ENCODE data around the gene MTHFD1L.
"Not testable (repeated sequence)": the region's sequence is repeated elsewhere in the genome, so short reads cannot be mapped to it uniquely, and the experiment has no call there.

The MTHFD1L gene

GRCh38 chr6:151044465-151045441 lies 179.3 kb downstream of the MTHFD1L start:
- no peak for DNase-seq

DNA sequence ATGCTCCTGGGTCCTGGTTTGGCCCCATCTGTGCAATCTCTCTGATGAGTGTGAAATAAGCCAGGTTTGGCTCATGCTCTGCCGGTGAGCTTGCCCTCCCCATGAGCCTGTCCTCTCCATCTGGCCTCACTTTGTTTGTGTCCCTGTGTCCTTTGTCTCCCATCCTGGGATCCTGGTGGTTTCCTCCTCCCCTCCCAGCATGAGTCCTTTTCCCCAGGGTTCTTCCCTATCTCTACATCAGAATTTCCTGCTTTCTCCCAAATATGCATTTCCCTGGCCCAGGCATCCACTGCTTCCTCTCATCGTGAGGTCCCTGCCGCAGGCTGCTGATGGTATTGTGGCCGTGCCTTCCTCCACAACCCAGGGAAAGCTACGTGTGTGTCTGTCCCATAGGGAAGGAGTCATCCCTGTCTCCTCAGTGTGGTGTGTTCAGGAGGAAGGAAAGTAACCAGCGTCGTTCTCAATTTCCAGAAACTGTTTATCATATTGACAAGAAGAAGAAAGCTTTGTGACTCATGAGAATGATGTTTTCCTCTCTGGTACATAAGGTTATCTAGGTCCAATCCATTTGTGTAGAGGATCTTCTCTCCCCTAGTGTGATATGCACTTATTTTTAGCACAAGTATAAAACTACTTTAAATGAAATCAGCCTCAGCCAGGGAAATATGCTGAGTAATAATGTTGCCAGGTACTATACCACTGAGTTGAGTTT lies 180.2 kb downstream of the MTHFD1L start:
- not testable (repeated sequence) for DNase-seq

GRCh38 chr6:151051164-151051563 lies 185.7 kb downstream of the MTHFD1L start:
- DNase-seq = no peak

GRCh38 chr6:151052021-151052646 lies 186.6 kb downstream of the MTHFD1L start:
- no peak for DNase-seq

DNA sequence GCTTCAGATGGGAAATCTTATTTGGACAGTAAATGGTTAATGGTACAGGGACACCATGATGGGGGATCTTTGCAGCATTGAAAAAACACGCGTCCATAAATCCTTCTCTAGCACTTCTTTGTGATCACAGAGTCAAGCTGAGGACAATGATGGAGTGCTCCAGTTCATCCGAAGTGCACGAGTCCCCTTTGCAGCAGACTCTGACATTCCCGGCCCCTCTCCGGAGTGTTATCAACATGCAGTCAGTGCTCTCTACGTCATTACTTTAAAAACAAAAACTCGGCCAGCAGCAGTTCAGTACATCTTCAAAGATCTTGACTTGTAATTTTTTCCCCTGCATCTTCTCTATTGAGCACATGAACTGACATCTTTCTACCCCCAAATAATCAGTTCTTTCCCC lies 188.8 kb downstream of the MTHFD1L start:
- no peak for DNase-seq

DNA sequence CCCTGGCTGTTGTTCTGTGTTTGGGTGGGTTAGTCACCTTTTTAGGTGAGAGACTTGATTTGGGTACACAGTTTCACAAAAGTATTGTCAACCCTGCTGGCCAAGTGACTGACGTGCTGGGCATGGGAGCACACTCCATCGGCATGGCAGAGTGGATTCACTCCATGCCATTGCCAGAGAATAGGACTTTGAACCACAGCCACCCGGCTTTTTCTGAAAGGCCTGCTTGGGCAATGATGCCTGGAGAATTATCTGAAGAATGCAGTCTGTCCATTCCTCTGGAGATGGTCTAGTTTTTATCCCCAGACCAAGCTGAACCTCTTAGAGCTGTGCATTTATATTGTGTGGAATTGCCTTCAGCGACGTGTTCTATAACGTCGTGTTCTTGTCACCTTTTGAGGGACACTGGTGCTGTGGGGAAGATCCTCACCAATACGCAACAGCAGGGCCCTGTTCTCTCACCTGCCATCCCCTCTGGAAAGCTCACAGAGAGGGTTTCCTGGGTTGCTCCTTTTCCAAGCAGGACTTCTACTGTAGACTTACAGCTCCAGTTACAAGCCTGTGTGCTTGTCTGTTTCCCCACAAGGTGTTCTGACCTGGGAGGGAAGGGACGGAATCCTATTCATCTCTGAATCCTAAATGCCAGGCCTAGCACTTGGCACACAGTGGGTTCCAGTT lies 190.9 kb downstream of the MTHFD1L start:
- DNase-seq = no peak

- no peak for DNase-seq
Observed at GRCh38 chr6:151057061-151057460, 191.6 kb downstream of the MTHFD1L start.

- DNase-seq = peak in 1 of 2 experiments; percentile 19
Observed at GRCh38 chr6:151058021-151058733, 192.7 kb downstream of the MTHFD1L start.

- DNase-seq = no peak
Observed at GRCh38 chr6:151059612-151060095, 194.2 kb downstream of the MTHFD1L start.

GRCh38 chr6:151060096-151060765 lies 194.7 kb downstream of the MTHFD1L start:
- DNase-seq = no peak

DNA sequence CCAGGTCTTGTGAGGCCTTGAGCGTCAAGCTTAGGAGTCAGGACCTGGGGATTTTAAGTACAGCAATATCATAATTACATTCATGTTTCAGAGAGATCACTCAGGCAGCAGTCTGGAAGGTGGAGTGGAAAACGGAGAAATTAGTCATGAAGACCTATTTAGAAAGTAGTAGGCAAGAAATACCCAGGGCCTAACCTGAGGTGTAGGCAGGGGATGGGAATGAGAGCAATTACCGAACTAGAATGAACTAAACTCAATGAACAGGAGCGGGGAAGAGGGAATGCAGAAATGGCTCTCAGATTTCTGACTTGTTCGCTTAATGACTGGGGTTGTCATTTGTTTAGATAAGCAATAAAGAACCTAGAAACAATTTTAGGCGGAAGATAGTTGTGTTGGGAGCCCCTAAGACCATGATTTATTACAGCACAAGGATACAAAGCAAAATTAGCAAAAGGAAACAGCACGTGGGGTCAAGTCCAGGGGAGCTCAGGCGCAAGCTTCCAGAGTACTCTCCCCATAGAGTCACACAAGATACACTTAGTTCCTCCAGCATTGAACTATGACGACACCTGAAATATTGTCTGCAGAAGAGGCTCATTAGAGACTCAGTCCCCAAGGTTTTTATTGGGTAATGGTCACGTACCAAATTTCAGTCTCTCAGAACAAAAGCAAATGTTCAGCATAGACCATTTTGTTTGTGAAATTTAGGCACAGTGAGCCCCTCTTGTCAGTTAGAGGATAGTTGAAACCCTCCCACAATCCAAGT lies 195.4 kb downstream of the MTHFD1L start:
- no peak for DNase-seq

DNA sequence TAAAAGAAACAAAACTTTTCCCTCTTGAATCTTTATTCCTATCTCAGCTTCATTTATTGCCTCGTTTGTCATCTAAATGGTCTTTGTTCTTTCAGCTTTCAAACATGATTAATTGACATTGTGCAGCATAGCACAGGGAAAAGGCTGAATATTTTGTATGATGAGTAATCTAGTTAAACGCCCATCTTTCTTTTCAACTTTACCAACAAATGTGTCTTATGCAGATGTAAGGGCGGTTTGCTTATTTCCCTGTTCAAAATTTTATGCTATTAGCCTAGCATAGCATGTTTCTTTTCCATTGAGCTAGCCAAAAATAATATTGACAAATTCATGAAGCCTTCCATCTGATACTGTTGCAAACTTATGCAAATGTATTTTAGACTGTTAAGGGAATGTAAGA lies 197.8 kb downstream of the MTHFD1L start:
- DNase-seq = no peak

GRCh38 chr6:151063842-151064647 lies 198.5 kb downstream of the MTHFD1L start:
- no peak for DNase-seq

GRCh38 chr6:151065027-151065815 lies 199.7 kb downstream of the MTHFD1L start:
- DNase-seq = no peak

DNA sequence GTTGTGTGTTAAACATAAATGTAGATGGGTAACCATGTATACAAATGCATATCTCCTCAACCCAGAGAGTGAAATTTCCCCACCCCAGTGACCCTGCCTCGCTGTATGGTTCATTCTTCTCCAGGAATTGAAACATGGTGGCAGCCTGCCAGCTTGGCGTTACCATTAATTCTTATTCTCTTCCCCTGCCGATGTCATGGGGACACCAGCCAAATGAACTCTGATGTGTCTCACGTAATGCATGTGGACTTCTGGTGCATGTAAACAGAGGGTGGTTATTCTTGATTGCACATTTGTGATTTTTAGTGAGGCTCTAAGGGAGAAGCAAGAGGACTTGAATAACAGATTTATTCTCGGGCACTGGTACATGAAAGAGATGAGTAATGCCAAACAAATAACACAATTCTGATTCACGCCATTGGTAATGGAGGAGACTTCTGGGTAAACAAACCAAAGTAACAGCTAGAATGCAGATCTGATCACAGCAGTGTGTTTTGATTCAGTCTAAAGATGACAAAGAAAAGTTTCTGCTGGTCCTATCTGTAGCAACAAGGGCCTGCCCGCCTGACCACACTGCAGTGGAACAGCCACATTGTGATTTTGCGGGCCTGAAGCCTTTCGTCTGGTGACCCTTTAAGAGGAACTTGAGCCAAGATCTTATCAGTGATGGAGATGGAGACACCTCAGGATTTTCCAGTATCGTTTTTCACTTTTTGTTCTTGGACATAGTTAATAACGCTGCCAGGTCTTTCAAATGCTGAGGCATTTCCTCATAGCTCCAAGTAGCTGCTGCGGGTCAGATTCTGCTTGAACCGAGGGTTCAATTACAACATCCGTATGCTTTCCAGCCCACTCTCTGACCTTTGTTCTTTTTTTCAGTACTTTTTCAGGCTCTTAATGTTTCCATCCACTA lies 202.4 kb downstream of the MTHFD1L start:
- no peak for DNase-seq

DNA sequence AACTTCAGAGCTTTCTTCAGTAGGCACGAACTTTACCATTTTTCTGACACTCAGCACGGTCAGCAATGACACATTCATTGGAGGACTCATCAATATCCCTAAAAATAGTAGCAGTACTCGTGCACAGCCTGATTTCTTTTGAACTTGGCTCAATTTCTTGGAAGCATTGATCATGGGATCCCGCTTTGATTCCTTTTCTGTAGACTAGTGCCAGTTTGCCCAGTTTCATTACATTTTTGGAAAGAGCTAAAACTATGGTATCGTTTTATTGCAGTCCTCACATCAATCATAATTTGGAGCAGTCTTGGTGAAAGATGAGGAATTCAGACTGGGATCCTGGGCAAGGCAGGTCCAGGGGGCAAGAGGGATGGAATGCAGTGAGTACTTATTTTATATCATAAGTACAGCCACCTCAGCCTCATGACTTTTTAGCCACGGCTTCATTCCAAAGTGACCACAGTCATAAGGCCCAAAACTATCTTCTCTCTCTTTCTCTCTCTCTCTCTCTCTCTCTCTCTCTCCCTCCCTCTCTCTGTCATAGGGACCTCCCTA lies 203.3 kb downstream of the MTHFD1L start:
- no peak for DNase-seq

DNA sequence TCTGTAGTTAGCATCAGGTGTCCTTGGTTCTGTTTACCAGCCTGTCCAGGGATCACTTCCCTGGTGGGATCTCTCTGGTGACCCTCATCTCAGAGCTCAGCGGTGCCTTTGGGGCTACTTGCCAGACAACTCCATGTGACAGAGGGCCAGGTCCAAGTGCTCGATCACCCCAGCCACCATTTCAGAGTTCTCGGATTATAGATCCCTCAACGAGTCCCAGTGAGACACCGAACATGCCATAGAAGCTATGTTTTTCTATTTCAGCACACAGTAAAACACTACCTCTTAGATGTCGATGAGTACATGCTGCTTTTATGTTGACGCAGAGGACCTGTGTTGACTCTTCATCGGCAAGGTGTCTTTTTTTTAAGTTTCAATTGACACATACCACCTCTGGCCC lies 204.1 kb downstream of the MTHFD1L start:
- DNase-seq = no peak

Measured in NCI-H526 (cell line).